Measurements from ENCODE around the gene PRPH2. TPM values are rescaled to one million over a fixed set of nuclear protein-coding genes. Genes with fewer than 3 reads are reported as not detected.

Gene PRPH2
- total and polyA plus RNA-seq, 2 of the 13 experiments (the other 11 are each of a cell fraction or from before 2014, with no cell fraction given) = 0.03 to 0.04 TPM

DNA sequence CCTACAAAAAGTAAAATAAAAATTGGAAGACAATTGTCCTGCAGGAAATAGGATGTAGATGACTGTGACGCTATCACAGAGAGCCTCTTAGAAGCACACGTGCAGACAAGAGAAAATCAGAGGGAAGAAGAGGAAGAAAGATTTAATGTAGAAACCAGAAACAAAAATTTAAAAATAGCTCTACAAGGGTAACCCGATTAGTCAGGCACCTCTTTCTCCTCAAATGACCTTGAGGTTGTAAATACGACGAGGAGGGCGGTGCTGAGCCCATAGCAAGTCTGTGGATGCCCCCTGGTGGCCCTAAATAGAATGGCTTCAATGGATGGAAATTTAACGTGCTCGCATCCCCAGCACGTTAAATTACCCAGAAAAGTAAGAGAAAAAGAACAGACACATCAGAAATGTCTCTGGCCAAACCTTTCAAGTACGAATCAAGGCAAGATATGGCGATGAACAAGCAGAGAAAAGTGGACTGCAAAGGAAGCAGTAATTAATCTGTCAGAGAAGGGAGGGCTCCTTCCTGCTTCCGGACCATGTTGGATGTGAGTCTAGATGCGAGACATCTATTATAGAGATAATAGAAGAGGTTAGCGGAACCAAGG lies 4.2 kb upstream of the PRPH2 start (continued):
- TF ChIP-seq IRF2 (CRISPR knock-in tag; IDR thresholded peaks at IDR 0.05) (0 out of 2 replicates have a peak, but pooled peaks have one; percentile 30), XBP1 (CRISPR knock-in tag; IDR thresholded peaks at IDR 0.05) (no peak), ERF (CRISPR knock-in tag; IDR thresholded peaks at IDR 0.05) (0 out of 2 replicates have a peak, but pooled peaks have one; percentile 19), ZSCAN21 (CRISPR knock-in tag; IDR thresholded peaks at IDR 0.05; ENCODE audit: borderline replicate concordance) (no peak), NBN (conservative IDR thresholded peaks at IDR 0.05) (no peak), SP5 (CRISPR knock-in tag; IDR thresholded peaks at IDR 0.05; ENCODE audit: borderline replicate concordance, low read depth) (peak; percentile 88; the same call in 1 of the 2 replicates), ZNF761 (CRISPR knock-in tag; conservative IDR thresholded peaks at IDR 0.05) (0 out of 2 replicates have a peak, but pooled peaks have one; percentile 29), ZSCAN29 (CRISPR knock-in tag; conservative IDR thresholded peaks at IDR 0.05) (0 out of 2 replicates have a peak, but pooled peaks have one; percentile 43), MED1 (CRISPR knock-in tag; IDR thresholded peaks at IDR 0.05) (peak; percentile 43; the same call in 1 of the 2 replicates), ATF1 (CRISPR knock-in tag; IDR thresholded peaks at IDR 0.05) (0 out of 2 replicates have a peak, but pooled peaks have one; percentile 40), SP1 (IDR thresholded peaks at IDR 0.05) (no peak), SP1 (CRISPR knock-in tag; IDR thresholded peaks at IDR 0.05) (peak; percentile 55; the same call in 1 of the 2 replicates), ZNF558 (CRISPR knock-in tag; IDR thresholded peaks at IDR 0.05; ENCODE audit: borderline replicate concordance) (0 out of 2 replicates have a peak, but pooled peaks have one; percentile 7), JUN (CRISPR knock-in tag; IDR thresholded peaks at IDR 0.05) (0 out of 2 replicates have a peak, but pooled peaks have one; percentile 17), FOXK1 (CRISPR knock-in tag; IDR thresholded peaks at IDR 0.05; ENCODE audit: borderline replicate concordance, low read depth) (peak; percentile 89; the same call in 1 of the 2 replicates), SMARCC2 (IDR thresholded peaks at IDR 0.05) (no peak), KDM3A (CRISPR knock-in tag; IDR thresholded peaks at IDR 0.05; ENCODE audit: low read depth) (0 out of 2 replicates have a peak, but pooled peaks have one; percentile 30), ZNF230 (CRISPR knock-in tag; IDR thresholded peaks at IDR 0.05) (peak; percentile 34; the same call in 1 of the 2 replicates)
- TF ChIP-seq, protein P1, sequence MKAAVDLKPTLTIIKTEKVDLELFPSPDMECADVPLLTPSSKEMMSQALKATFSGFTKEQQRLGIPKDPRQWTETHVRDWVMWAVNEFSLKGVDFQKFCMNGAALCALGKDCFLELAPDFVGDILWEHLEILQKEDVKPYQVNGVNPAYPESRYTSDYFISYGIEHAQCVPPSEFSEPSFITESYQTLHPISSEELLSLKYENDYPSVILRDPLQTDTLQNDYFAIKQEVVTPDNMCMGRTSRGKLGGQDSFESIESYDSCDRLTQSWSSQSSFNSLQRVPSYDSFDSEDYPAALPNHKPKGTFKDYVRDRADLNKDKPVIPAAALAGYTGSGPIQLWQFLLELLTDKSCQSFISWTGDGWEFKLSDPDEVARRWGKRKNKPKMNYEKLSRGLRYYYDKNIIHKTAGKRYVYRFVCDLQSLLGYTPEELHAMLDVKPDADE (CRISPR knock-in tag; IDR thresholded peaks at IDR 0.05) = no peak
- TF ChIP-seq, protein P2, sequence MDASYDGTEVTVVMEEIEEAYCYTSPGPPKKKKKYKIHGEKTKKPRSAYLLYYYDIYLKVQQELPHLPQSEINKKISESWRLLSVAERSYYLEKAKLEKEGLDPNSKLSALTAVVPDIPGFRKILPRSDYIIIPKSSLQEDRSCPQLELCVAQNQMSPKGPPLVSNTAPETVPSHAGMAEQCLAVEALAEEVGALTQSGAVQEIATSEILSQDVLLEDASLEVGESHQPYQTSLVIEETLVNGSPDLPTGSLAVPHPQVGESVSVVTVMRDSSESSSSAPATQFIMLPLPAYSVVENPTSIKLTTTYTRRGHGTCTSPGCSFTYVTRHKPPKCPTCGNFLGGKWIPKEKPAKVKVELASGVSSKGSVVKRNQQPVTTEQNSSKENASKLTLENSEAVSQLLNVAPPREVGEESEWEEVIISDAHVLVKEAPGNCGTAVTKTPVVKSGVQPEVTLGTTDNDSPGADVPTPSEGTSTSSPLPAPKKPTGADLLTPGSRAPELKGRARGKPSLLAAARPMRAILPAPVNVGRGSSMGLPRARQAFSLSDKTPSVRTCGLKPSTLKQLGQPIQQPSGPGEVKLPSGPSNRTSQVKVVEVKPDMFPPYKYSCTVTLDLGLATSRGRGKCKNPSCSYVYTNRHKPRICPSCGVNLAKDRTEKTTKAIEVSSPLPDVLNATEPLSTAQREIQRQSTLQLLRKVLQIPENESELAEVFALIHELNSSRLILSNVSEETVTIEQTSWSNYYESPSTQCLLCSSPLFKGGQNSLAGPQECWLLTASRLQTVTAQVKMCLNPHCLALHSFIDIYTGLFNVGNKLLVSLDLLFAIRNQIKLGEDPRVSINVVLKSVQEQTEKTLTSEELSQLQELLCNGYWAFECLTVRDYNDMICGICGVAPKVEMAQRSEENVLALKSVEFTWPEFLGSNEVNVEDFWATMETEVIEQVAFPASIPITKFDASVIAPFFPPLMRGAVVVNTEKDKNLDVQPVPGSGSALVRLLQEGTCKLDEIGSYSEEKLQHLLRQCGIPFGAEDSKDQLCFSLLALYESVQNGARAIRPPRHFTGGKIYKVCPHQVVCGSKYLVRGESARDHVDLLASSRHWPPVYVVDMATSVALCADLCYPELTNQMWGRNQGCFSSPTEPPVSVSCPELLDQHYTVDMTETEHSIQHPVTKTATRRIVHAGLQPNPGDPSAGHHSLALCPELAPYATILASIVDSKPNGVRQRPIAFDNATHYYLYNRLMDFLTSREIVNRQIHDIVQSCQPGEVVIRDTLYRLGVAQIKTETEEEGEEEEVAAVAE (CRISPR knock-in tag; IDR thresholded peaks at IDR 0.05; ENCODE audit: borderline replicate concordance) = no peak
- TF ChIP-seq, protein P3, sequence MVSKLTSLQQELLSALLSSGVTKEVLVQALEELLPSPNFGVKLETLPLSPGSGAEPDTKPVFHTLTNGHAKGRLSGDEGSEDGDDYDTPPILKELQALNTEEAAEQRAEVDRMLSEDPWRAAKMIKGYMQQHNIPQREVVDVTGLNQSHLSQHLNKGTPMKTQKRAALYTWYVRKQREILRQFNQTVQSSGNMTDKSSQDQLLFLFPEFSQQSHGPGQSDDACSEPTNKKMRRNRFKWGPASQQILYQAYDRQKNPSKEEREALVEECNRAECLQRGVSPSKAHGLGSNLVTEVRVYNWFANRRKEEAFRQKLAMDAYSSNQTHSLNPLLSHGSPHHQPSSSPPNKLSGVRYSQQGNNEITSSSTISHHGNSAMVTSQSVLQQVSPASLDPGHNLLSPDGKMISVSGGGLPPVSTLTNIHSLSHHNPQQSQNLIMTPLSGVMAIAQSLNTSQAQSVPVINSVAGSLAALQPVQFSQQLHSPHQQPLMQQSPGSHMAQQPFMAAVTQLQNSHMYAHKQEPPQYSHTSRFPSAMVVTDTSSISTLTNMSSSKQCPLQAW (CRISPR knock-in tag; IDR thresholded peaks at IDR 0.05) = 0 out of 2 replicates have a peak, but pooled peaks have one; percentile 49
- TF ChIP-seq, protein P4, sequence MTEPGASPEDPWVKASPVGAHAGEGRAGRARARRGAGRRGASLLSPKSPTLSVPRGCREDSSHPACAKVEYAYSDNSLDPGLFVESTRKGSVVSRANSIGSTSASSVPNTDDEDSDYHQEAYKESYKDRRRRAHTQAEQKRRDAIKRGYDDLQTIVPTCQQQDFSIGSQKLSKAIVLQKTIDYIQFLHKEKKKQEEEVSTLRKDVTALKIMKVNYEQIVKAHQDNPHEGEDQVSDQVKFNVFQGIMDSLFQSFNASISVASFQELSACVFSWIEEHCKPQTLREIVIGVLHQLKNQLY (CRISPR knock-in tag; IDR thresholded peaks at IDR 0.05) = peak; percentile 36; the same call in 1 of the 2 replicates
